ENCODE measurements around the gene BMAL1. TPM values are rescaled to one million over a fixed set of nuclear protein-coding genes. Genes with fewer than 3 reads are reported as not detected.

The BMAL1 gene
- total RNA-seq, 1 experiment from 2014 or later = 15.3 TPM

- H3K27me3 ChIP-seq = no peaks in the 10 kb centered on the region
- no peak overlapping the region for H3K4me3 ChIP-seq
Measured at GRCh38 chr11:13311570-13311969, 34.0 kb downstream of the BMAL1 start.

DNA sequence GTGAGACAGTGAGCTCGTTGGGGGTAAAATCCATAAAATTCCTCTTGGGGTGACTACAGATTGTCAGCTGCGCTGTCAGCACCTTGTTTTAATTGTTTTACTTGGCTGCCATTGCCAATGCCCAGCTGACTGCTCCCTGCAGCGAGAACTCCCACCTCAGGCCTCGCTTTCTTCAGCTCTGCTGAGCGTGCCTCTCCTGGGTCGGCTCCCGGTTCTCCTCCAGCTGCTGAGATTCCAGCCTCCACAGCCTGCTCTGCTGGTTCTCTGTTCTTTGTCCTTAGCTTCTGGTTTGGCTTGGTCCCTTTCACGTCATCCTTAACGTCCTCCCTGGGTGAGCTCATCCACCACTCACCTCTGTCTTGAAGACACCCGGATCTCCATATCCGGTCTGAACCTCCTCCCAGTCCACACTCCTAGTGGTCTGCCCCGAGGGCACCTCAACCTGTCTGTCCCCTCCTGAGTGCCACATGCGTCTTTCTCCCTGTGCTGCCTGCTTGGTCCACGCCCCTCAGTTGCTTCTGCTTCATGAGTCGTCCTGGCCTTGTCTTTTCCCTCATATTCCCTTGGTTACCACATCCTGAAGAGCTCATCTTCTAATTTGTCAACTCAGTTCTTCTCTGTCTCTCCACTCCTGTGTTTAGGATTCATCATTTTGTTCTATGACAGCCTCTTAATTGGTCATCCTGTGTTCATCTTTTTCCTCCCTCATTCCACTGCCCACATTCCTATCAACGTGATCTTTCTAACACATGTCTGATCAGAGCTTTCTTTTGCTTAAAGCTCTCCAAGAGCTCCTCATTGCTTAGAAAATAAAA lies 35.6 kb downstream of the BMAL1 start:
- no peak overlapping the region for H3K4me3 ChIP-seq
- no peaks in the 10 kb centered on the region for H3K27me3 ChIP-seq
- no peak for DNase-seq
- no peaks in the 10 kb centered on the region for H3K9me3 ChIP-seq (replicated peaks)
- no peaks in the 10 kb centered on the region for H3K36me3 ChIP-seq
- no peaks in the 10 kb centered on the region for H3K4me1 ChIP-seq
- H3K27ac ChIP-seq = no peak overlapping the region

More at GRCh38 chr11:13311570-13311969, 34.0 kb downstream of the BMAL1 start:
- Histone ChIP-seq H3K27ac (no peak overlapping the region), H3K9me3 (replicated peaks) (no peaks in the 10 kb centered on the region), H3K36me3 (no peaks in the 10 kb centered on the region), H3K4me1 (no peaks in the 10 kb centered on the region)
- no peak for DNase-seq

DNA sequence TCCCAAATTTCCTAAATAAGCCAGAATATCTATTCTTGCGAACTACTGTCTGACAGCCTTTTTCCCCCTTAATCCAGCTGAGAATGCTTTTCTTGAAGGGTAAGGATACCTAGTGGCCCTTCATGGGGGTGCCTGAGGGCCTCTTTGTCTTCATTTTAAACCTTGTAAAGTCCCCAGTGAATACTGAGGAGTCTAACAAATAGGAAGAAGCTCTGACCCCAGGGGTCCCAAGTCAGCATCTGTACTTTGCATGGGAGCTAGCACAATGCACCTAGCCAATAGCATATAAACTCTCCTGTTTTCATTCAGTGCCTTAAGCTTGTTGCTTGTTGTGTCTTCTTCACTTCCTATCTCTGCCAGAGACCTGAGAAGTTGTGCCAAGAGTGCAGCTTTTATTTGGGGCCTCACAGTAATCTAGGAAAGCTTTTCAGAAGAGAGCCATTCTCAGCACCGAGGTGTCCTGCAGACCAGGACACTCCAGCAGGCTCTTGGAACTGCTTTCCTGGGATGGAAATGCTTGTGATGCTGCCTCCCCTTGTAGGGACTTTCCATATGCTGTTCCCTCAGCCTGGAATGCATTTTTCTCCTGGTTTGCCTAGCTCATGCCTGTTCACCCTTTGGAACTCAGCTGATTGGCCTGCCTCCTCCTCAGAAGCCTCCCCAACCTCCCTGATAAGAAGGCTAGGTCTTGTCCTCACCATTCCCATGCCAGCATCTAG lies 37.2 kb downstream of the BMAL1 start:
- H3K27ac ChIP-seq = no peak overlapping the region
- H3K9me3 ChIP-seq (replicated peaks) = no peaks in the 10 kb centered on the region
- no peak overlapping the region for H3K4me3 ChIP-seq
- H3K36me3 ChIP-seq = no peaks in the 10 kb centered on the region
- no peak for DNase-seq
- no peaks in the 10 kb centered on the region for H3K4me1 ChIP-seq
- no peaks in the 10 kb centered on the region for H3K27me3 ChIP-seq

DNA sequence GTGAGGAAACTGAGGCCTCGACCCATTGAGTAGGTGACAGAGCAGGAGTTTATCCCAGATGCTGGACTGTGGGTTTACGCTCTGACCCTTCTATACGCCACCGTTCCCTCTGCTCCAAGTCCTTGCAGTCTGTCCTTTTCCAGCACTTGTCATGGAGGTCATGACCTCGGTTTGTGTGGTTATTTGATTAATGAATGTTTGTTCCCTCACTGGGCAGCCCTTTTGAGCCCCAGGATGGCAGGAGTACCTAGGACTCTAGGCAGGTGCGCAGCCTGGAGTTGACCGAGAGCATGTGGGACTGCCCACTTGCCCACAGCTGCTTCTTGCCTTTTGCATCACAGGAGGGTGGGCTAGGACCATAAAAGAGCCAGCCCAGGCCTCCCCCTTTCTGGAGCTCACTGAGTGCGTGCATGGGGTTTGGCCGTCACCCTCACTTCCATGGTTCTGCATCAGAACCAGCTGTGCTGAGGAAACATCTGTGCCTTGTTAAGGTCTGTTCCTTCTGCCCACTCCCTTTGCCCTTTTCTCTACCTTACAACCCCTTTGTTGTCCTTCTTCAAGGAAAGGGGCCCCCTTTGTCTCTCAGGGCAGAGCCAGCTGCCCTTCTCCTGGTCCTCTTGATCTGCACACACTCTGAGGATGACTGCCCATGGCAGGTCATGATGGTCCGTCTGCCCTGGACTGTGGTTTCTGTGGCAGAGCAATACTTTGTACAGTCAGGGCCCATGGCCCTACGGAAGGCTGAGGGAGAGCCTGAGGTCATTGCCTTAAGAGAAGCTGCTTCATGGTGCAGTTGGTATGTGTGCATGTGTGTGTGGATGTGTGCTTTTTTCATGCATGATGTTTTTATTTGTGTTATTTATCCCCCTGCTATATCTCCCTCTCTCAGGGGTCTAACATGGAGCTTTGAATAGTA lies 38.2 kb downstream of the BMAL1 start:
- Histone ChIP-seq H3K27ac (no peak overlapping the region), H3K4me1 (no peaks in the 10 kb centered on the region), H3K36me3 (no peaks in the 10 kb centered on the region), H3K27me3 (no peaks in the 10 kb centered on the region), H3K9me3 (replicated peaks) (no peaks in the 10 kb centered on the region), H3K4me3 (no peak overlapping the region)
- DNase-seq = no peak

- no peaks in the 10 kb centered on the region for H3K36me3 ChIP-seq
- peak; percentile 39 to 62 for DNase-seq
- no peaks in the 10 kb centered on the region for H3K4me1 ChIP-seq
- H3K4me3 ChIP-seq = no peak overlapping the region
- H3K27ac ChIP-seq = no peak overlapping the region
- no peaks in the 10 kb centered on the region for H3K9me3 ChIP-seq (replicated peaks)
- no peaks in the 10 kb centered on the region for H3K27me3 ChIP-seq
Measured at GRCh38 chr11:13316528-13316961, 39.0 kb downstream of the BMAL1 start.

DNA sequence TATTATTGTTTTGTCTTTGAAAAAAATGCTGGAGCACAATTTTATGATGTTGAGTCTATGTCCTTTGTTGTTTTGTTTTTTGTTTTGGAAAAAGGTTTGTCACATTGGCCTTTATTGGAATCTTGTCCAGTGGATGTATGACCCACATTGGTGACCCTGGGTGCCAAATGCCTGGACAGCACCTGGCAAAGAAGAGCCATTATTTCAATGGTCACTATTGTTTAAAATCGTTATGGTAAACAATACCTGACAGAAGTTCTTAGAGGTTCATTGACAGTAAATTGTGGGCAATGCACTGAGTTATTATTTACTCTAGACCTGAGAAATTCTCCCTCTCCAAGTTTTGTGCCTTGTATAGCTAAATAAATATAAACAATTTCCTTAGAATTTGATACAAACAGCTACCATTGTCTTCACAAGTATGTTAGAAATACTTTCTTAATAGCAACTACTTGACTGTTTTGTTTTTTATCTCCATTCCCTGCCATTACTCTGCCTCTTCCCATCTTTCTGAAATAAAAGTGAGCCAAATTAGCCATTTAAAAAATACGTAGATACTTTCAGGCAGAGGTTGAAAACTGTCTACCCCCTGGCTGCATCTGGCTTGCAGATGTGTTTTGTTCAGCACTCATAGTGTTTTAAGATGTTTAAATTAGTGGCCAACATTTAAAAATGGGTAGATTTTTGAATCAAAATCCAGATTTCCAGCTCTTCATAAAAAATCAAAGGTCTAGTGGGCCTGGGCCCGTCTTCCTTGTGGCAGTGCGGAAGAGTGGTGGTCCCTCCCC lies 39.9 kb downstream of the BMAL1 start:
- H3K4me1 ChIP-seq = no peaks in the 10 kb centered on the region
- no peaks in the 10 kb centered on the region for H3K9me3 ChIP-seq (replicated peaks)
- H3K27me3 ChIP-seq = no peaks in the 10 kb centered on the region
- no peak overlapping the region for H3K4me3 ChIP-seq
- H3K27ac ChIP-seq = no peak overlapping the region
- no peaks in the 10 kb centered on the region for H3K36me3 ChIP-seq
- no peak for DNase-seq

DNA sequence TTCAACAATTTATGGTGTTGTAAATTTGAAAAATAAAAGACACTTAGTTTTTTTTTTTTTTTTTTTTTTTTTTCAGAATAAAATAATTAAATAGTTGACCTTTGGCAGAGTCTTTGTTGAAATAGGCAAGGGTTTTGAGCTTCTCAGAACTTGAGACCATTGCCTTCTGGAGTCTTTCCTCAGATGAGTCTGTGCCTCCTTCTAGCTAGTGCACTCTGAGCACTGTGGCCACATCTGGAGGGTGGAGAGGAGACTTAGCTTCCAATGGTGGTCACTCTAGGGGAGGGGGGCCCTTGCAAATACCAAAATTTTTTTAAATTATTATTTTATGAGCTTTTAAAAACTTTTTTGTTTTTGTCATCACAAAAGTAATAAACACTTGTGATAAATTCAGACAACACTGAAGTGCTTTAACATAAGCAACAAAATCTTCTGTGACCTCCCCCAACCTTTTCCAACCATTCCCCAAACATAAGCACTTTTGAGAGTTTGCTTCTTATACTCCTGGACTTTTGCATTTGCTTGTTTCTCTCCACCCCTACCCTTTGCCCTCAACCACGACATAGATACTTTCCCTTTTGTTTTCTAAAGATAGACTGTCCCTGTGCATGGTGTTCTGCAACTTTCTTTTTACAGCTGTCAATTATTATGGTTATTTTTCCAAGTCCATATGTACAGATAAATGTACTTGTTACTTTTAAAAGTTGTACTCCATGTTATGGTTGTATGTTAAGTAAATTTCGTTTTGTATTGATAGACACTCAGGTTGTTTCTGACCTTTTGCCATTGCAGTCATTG lies 41.1 kb downstream of the BMAL1 start:
- Histone ChIP-seq H3K27ac (no peak overlapping the region), H3K4me3 (no peak overlapping the region), H3K9me3 (replicated peaks) (no peaks in the 10 kb centered on the region), H3K27me3 (no peaks in the 10 kb centered on the region), H3K4me1 (no peaks in the 10 kb centered on the region), H3K36me3 (no peaks in the 10 kb centered on the region)
- no peak for DNase-seq

GRCh38 chr11:13320688-13321087 lies 43.1 kb downstream of the BMAL1 start:
- H3K36me3 ChIP-seq = no peaks in the 10 kb centered on the region
- H3K27me3 ChIP-seq = no peaks in the 10 kb centered on the region
- no peaks in the 10 kb centered on the region for H3K4me1 ChIP-seq
- no peak overlapping the region for H3K4me3 ChIP-seq
- H3K9me3 ChIP-seq (replicated peaks) = no peaks in the 10 kb centered on the region
- DNase-seq = no peak
- H3K27ac ChIP-seq = no peak overlapping the region

- H3K9me3 ChIP-seq (replicated peaks) = no peaks in the 10 kb centered on the region
- no peak overlapping the region for H3K27ac ChIP-seq
- no peaks in the 10 kb centered on the region for H3K36me3 ChIP-seq
- DNase-seq = no peak
- H3K27me3 ChIP-seq = no peaks in the 10 kb centered on the region
- no peaks in the 10 kb centered on the region for H3K4me1 ChIP-seq
- no peak overlapping the region for H3K4me3 ChIP-seq
Measured at GRCh38 chr11:13321431-13321830, 43.8 kb downstream of the BMAL1 start.

DNA sequence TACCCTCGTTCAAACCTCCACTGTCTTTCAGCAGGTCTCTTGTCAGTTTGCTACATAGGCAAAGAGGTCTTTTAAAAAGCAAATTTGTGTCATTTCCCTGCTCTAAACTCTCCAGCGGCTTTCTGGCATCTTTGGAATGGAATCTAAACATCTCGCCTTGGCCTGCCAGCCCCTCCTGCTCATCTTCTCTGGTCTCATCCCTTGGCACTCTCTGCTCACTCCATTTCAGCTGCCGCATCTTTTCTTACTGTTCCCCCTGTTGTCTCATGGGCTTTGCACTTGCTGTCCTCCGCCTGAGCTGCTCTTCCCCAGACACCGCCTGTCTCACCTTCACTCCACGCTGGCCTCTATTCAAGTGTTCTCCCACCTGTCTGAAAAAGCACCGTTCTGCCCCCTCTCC lies 46.6 kb downstream of the BMAL1 start:
- no peaks in the 10 kb centered on the region for H3K9me3 ChIP-seq (replicated peaks)
- H3K36me3 ChIP-seq = no peaks in the 10 kb centered on the region
- no peak overlapping the region for H3K27ac ChIP-seq
- no peak overlapping the region for H3K4me3 ChIP-seq
- no peak for DNase-seq
- H3K27me3 ChIP-seq = no peaks in the 10 kb centered on the region
- no peaks in the 10 kb centered on the region for H3K4me1 ChIP-seq

DNA sequence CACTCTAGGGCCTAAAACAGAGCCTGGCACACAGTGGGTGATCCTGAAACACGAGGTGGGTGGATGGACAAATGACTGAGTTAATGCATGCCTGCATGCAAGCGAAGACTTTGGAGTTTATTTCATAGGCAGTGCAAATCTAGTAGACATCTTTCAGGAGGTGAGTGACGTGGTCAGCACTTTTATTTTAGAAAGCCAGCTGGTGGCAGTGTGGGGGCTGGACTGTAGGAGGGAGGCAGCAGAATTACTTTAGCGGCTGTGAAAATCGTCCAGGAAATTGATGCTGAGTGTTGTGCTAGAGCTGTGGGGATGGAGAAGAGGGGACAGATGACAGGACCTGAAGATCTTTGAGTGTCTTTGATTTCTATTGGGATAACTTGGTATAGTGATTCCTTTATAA lies 47.1 kb downstream of the BMAL1 start:
- no peak for DNase-seq
- no peaks in the 10 kb centered on the region for H3K9me3 ChIP-seq (replicated peaks)
- no peak overlapping the region for H3K4me3 ChIP-seq
- H3K4me1 ChIP-seq = no peaks in the 10 kb centered on the region
- no peaks in the 10 kb centered on the region for H3K36me3 ChIP-seq
- H3K27me3 ChIP-seq = no peaks in the 10 kb centered on the region
- no peak overlapping the region for H3K27ac ChIP-seq

DNA sequence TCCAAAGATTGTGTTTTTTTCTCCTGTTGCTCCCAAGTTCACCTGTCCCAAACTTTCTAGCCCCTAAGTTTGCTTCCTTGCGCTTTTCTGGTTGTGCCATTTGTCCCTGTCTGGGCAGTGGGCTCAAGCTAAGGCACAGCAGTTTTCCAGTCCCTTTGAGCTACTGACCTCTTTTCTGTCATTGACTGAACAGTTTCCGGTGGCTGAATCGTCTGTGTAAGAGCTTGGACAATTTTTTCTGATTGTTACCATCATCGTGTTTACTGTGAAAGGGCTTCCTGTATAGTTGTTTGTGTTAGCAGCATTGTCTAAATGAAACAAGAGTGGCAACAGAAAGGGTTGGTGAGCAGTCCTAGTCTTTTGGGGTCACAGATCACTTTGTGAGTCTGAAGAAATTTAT lies 49.8 kb downstream of the BMAL1 start:
- Histone ChIP-seq H3K9me3 (replicated peaks) (no peaks in the 10 kb centered on the region), H3K4me1 (no peaks in the 10 kb centered on the region), H3K27ac (no peak overlapping the region), H3K36me3 (no peaks in the 10 kb centered on the region), H3K27me3 (no peaks in the 10 kb centered on the region), H3K4me3 (no peak overlapping the region)
- DNase-seq = no peak

DNA sequence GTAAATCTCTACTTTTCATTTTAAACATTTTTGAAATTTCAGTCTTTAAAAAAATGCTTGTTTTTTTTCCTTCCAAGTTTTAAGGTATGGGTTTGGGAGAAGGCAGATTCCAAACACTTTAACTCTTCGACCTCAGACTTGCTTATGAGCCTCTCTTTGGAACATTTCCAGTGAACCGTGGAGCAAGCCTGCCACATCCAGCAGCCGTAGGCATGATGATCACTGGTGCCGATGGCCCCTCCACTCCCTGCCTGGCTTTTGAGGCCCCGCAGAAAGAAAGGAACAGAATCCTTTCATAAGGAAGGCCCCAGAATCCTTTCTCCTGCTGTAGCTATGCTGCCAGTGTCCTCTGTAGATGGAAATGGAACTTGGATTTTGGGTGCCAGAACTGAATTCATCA lies 50.7 kb downstream of the BMAL1 start:
- Histone ChIP-seq H3K27ac (no peak overlapping the region), H3K4me3 (no peak overlapping the region), H3K4me1 (no peaks in the 10 kb centered on the region), H3K36me3 (no peaks in the 10 kb centered on the region), H3K27me3 (no peaks in the 10 kb centered on the region), H3K9me3 (replicated peaks) (no peaks in the 10 kb centered on the region)
- DNase-seq = no peak
